M059J (cell line): ENCODE results near the gene BABAM2. TPM values are rescaled to one million over a fixed set of nuclear protein-coding genes. Genes with fewer than 3 reads are reported as not detected.
"Not testable (repeated sequence)": the region's sequence is repeated elsewhere in the genome, so short reads cannot be mapped to it uniquely, and the experiment has no call there.

Source experiments
- DNase-seq: peaks from one replicate; pipeline ENCODE4 v3.0.0-alpha.2; 2012; ENCODE audit warnings: low read depth
- total RNA-seq: library from RNA; depleted of rRNA; stranded (reverse); fragments of >200 nt; shearing (Covaris generic); gene quantifications from 2 replicates; pipeline ENCODE4 v1.2.3, GENCODE V29; 2014

The BABAM2 gene
- total RNA-seq, 1 experiment from 2014 or later: 41.8 TPM

DNA sequence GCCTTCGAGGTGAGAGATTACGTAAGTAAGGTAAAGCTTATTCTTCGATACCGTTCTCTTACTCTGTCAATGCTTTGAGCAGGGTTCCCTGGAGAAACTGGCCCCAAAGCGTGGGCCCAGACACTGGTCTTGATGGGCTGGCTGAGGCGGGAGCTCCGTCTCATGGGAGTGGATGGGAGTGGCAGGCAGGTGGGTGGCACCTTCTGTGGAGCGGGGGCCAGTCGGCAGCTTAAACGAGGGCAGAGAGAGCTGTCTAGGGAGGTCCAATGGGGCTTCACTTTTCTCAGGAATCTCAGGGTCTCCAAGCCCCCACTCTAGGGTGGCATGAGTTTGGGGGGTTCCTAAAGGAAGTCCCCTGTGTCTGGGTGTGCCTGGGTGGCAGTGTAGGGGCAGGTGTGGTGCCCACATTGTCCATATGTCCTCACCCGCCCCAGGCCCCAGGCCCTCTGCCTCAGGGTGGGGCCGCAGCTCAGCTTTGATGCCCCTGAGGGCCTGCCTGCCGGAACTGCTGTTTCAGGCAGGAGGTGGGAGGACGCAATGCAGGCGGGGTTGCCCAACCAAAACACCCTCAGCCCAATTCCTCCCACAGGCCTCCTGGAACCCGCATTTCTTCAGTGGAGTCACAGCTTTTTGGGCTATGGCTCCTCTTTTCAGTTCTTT, 469.7 kb downstream of the BABAM2 start:
- no peak for DNase-seq

DNA sequence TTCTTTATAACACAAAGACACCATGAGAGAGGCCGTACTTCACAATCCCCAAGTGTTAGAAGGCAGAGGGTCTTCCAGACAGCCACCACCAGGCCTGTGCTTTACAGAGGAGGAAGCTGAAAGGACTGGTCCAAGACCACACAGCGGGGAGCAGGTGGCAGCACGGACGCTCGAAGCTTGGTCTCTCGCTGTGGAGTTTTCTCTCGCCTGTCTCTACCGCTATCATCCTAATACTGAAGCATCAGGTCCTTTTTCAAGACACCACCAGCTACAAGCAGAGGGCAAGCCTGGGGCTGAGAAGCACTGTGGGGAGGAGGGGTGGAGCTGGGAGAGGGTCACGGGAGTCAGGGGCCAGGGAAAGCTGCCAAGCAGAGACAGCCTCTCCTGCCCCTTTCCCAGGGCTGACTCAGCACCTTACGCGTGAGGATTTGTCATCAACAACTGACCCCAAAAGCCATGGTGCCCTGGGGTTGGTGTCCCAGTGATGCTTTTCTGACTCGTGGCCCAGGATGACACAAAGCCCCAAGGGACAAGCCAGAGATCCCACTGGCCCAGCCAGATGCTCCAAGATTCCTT, 470.3 kb downstream of the BABAM2 start:
- DNase-seq: peak; percentile 94

DNA sequence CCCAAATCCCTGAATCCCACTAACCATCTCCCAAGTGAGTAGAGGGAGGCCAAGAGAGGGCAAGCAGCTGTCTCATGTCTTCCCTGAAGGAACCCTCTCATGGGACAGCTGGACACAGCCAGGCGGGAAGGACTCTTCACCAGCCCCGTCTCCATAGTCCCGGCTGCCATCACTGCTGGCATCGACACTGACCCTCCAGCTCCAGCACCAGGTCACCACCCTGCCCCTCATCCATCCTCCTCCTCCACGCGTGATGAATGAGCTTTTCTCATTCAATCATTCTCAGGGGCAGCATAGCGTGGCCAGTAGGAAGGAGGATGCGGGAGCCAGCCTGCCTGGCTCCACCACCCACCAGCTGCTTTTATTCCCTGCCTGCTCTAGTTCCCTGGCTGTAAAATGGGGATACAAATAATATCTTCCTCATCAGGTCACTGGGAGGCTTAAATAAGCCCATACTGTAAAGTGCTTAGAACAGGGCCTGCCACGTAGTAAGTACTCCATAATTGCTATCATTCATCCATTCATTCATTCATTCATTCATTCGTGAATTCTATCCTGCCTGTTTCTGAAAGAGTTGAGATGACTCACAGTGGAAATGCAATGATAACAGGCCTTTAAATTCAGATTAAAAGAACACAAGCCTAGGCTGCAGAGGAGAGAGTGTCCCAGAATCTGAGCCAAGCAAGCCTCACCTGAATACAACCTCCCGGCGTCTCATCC, 471.6 kb downstream of the BABAM2 start:
- DNase-seq: no peak

DNA sequence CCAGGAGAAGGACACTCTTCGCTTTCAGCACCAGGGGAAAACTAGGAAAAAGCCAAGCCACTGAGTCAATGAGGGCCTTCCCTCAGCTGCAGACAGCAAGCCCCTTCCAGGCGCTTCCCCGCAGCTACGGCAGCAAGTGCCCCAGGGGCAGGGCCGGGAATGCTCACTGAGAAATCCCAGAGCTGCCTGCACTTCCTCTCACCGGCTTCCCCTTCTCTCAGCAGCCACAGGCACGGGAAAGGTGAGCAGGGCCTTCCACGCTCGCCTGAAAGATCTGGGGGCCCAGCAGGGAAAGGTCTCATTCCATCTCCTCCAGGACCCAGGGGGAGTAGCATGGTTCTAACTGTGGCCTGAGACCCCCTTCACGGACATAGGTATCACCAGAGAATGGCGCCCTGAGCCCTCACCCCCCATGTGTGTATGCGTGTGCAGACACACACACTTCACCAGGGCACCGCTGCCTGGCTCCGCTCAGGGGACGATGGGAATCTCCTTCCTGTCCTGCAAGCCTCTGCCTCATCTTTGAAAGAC, 472.5 kb downstream of the BABAM2 start:
- DNase-seq: no peak

DNA sequence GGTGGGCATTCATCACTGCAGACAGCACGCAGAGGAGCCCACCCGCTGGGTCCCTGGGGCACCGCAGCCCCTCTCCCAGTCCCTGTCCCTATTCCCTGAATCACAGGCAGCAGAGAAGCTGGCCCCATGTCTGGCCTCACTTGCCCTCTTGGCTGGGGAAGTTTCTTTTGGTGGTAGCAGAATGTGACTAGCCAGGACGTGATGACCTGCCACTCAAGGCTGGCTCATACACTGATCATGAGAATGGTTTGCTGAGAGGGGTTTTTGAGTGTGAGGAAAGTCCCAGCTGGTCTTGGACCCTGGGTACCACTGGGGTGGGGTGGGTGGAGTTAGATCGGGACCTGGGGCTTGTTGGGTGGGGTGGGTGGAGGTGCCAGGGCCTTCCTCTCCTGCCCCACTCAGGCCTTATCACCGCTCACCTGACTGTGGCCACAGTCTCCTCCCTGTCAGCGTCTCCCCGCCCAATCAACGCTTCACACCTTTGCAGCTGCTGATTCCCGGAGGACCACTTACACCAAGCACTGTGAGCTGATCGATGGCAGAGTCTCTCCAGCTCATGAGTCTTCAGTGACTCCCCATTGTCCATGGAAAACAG, 473.3 kb downstream of the BABAM2 start:
- no peak for DNase-seq

DNA sequence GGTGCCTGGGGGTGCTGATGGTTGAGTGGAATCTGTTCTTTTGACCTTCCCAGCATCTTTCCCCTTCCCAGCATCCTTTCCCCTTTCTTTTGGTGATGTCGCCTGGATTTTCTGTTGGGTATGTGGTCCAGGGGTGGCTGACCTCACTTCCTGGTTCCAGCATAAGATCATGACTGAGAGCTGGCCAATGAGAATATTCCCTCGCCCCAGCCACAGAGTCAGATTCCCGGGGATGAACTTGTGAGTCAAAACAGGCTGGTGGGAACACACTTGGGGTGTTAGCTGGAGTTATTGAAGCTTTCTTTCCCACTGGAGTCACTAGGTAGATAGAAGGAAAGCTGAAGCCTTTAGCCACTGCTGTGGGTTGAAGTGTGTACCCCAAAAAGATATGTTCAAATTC, 474.1 kb downstream of the BABAM2 start:
- DNase-seq: peak; percentile 66

DNA sequence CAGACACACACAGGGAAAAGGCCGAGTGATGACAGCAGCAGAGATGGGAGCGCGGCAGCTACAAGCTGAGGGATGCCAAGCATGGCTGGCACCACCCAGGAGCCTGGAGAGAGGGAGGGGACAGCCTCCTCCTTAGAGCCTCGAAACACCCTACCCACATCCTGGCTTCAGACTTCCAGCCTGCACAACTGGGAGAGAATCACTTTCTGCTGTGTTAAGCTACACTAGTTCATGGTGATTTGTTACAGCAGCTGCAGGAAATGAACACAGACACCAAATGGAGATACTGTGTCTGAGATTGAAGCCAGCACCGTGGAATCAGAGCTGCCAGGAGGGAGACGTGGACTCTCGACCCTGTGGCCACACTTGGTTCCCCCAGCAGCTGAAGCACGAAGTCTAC, 474.6 kb downstream of the BABAM2 start:
- DNase-seq: no peak

DNA sequence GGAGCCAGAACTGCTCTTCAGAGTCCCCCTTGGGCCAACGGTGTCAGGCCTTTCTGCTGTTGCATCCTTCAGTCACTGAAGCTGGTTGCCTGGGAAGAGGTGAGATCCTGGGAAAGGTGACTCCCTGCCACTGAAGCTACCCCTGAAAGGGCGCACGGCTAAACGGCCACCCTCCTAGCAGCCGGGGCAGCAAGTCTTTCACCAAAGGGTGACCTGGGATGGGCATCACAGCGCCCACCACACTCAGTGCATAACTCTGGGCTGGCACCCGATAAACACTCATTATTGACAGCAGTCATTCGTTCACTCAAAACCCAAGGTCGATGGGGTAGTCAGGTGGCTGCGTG, 475.6 kb downstream of the BABAM2 start:
- no peak for DNase-seq

DNA sequence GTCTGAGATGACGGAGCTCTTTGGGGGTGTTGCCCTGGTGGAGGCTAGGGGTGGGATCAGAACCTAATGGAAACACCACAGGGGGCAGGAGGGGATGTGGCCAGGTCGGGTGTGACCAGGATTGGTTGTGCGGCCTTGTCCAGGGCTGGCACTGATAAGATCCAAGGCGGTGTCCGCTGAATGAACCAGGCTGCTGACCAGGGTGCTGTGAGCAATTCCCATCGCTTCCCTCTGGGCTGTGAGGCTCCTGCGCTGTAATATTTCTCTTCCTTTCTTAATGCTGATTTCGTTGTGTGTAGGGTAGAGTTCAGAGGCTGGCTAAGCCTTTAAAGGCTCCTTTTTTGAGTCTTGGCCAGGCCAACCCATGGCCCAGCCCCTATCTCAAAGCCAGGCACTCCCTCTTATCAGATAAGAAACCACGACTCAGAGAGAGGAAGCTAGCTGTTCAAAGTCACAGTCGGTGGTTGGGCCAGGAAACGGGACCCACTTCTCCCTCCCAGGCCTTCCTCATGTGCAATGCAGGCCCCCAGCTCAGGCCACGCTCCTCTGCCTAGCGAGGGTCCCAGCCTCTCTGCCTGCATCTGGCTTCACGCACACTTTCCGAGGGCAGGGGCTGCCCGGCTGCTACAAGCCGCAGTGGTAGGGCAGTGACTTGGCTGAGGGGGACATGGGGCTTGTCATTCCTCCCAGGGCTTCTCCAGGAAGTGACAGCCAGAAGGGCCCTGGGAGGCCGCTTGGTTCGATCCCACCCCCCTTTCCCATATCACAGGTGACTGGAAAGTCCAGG, 476.2 kb downstream of the BABAM2 start:
- DNase-seq: peak; percentile 71

DNA sequence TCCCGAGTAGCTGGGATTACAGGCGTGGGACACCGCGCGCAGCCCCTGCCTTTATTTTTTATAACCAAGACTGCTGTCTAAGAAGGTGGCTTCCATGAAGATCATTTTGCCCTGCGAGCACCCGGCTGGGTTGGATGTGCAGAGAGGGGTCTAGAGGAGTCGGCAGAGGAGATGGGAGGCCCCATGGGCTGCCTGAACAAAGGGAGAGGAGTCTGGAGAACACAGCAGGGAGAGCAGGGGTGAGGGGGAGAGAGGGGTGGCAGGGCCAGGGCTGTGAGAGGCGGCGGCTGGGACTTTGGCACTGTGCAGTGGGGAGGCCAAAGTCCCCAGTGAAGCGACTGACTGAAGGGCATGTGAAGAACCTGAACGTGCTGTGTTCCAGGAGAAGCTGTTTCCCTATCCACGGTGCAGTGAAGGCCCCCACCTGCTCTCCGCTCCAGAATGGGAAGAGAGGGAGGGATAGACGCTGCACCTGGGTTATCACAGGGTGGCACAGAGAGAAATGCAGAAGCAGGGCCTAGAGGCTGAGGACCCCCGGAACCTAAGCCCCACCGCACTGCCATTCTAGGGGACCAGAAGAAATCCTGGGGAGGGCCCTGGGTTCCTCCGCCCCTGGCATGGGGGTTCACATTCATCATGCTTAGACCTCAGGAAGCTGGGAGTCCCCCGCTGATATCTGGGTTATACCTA, 477.3 kb downstream of the BABAM2 start:
- DNase-seq: no peak

DNA sequence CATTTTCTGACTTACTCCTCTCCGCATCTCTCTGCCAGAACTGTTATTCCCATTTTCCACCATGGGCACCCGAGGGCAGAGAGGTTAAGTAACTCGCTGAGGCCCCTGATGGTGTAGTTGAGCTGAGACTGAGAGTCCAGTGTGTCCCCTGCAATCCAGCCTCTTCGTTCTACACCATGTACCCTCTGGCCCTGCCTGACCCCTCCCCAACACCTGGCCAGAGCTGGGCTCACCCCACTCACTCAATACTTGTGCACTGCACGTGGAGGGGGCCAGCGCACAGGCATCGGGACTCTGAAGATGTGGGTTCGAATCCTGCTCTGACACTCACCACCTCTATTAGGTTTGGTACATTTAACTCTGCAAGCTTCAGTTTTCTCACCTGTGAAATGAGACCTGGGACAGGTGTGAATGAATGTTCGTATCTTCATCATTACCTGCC, 477.8 kb downstream of the BABAM2 start:
- DNase-seq: no peak

DNA sequence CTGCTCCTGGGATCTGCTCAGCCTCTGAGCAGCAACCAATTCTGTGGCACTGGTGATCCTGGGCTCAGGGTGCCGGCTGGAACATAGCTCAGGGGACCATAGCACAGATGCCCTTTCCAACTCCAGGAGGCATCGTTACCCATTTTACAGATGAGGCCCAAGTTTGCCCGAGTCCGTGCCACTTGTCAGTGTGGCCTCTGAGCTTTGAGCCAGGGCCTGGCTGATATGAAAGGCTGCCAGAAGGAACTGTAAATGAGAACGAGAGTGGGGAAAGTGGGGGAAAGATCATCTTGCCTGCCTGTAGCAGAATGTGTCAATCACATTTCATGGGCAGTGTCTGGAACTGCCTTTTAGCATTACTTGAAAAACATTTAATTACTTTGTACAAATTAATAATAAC, 478.8 kb downstream of the BABAM2 start:
- no peak for DNase-seq

DNA sequence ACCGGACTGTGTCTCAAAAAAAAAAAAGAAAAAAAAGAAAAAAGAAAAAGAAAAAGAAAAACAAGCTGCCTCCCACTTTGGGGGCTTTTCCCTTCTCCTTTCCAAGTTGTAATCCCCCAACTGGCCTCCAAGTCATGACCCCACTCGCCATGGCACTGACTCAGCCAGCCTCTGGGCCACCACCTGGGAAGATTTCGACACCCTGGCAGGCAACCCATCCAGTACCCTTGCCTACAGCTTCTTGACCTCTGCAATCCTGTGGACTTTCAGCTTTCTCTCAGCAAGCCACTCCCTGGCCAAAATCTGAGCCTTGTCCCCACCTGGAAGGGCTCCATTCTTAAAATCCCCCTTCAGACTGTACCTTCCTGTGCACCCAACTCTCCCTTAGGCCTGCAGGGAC, 479.8 kb downstream of the BABAM2 start:
- peak; percentile 59 for DNase-seq

DNA sequence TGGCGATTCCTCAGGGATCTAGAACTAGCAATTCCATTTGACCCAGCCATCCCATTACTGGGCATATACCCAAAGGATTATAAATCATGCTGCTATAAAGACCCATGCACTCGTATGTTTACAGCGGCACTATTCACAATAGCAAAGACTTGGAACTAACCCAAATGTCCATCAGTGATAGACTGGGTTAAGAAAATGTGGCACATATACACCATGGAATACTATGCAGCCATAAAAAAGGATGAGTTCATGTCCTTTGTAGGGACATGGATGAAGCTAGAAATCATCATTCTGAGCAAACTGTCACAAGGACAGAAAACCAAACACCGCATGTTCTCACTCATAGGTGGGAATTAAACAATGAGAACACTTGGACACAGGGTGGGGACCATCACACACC, 481.2 kb downstream of the BABAM2 start:
- not testable (repeated sequence) for DNase-seq

DNA sequence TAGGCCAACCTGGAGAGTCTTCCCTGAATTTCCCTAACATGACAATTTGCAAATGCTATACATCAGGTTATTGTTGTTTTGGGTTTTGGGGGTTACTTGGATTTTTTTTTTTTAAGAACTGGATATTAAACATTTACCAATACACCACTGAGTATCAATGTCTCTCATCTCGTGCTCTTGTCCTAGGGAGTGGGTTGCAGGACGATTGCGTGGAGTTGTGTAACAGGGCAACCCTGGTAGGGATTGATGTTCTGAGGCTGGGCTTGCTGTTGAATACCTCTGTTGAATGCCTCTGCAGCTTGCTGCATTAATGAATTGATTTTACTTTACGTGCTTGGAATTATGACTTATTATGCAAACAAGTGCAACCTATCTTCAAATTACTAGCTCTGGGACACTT, 483.3 kb downstream of the BABAM2 start:
- DNase-seq: no peak

DNA sequence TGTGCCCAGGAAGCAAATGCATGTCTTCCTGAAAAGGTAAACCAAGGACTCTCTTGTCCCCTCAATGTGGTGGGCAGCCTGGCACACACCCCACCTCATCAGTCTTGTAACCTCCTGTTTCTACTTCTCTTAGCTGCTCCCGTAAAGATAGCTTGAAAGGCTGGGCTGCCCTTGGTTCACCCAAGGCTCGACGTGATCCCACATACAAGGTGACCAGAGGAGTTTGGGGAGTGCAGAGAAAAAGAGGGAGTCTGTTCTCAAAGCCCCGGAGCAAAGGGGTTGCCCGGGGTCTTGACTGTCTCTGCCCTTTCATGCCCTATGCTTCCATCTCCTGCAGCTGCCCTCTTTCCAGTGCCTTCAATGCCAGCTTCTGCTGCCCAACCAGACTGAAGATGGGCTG, 483.8 kb downstream of the BABAM2 start:
- DNase-seq: no peak

DNA sequence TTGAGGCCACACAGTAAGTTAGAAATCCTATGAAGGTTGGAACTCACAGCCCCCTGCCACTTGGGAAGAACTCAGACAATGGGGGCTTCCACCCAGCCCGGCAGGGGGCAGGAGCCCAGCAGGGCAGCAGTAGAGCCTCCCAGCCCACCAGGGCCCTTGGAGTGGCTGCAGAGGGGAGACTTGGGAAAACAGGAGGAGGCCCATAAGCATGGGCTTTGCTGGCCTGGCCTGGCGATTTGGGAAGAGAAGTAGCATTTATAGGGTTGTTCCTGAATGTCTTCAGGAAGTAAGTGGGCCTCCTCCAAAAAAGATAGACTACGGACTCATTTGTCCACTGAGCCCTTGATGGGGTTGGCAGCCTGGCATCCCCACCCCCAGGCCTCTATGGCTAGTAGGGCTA, 484.7 kb downstream of the BABAM2 start:
- no peak for DNase-seq

DNA sequence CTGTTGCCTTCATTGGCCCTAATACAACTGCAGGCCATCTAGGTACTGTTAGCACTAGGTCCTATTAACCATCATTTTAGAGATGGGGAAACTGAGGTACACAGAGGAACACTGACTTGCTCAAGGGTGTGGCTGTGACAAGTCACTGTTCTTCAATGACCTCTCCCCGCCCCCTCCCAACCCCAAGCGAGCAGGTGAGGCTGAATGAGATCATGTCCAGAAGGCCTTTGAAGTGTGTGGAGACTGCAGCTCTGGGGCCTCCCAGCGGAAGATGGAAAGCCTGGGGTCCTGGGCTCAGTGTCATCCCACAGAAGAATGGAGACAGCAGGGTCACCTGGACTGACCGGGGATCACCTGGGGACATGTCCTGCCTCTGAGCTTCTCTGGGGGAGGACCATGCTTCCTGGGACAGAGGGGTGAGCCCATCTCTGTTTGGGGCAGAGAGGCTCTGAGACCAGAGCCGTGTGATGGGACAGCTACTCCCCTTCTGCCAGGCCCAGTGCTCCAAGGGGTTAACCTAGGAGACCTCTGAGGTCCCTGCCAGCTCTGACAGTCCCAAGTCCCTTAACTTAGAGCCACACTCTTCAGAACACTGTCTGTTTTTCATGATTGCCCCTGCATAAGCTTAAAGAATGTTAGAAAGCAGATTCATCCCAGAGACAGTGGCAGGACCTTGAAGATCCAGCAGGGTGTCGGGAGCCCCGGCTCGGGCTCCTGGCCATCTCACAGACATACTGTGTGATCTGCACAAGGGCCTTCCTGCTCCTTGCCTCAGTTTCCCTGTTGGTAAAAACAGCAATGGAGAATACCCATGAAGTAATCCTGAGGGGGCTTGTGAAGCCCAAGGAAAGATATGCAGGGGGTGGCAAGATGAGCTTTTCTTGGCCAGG, 485.5 kb downstream of the BABAM2 start:
- no peak for DNase-seq

DNA sequence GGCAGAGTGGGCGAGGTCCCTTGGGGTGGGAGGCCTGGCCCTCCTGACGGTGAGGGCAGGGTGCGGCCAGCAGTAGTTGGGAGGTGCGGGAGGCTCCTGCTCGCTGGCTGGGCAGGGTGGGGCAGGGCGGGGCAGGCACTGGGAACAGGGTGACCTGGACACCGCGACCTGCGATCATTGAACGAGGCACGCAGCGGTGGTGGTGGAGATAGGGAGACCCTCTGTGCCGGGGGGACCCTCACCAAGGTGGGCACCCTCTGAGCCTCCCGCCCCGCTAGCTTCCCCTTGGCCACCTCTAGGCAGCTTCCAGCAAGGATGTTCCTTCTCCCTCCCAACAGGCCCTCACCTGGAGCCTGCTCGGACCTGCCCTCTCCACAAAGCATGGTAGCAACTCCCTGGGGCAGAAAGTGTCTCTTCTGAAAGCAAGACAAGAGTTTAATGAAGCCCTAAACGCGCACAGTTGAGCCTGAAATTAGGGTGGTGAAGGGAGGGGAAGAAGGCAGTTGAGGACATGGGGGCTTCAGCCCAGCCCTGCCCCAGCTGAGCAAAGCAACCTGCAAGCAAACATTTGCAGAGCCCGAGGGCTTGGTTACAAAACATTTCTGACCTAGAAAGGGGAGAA, 486.8 kb downstream of the BABAM2 start:
- DNase-seq: no peak
